ENCODE results near the gene CTSF. TPM values are rescaled to one million over a fixed set of nuclear protein-coding genes. Genes with fewer than 3 reads are reported as not detected.

CTSF gene
- total and polyA plus RNA-seq, 2 of the 8 experiments (the other 6 are each of a cell fraction or from before 2014, with no cell fraction given) = 0.58 to 2.3 TPM

GRCh38 chr11:66564984-66565383 is 3.4 kb downstream of the CTSF start (continued):
- TF ChIP-seq SRF (IDR thresholded peaks at IDR 0.05; ENCODE audit: low read depth, low read length) (no peak), BCL11A (IDR thresholded peaks at IDR 0.05; ENCODE audit: low read depth in 2 of 2, low read length in 2 of 2) (no peak)

All from H1 (cell line).